ENCODE results near the gene TRAPPC13. TPM values are rescaled to one million over a fixed set of nuclear protein-coding genes. Genes with fewer than 3 reads are reported as not detected.

Gene TRAPPC13
- total and polyA plus RNA-seq, 2 of the 13 experiments (the other 11 are each of a cell fraction or from before 2014, with no cell fraction given), result 8.4 to 19.6 TPM

GRCh38 chr5:65624025-65624570 is 729 bp upstream of the TRAPPC13 start, which contains the start of gene TRIM23 (continued):
- TF ChIP-seq FOXP4 (CRISPR knock-in tag; IDR thresholded peaks at IDR 0.05), result 0 out of 2 replicates have a peak, but pooled peaks have one; percentile 8
- TF ChIP-seq ZNF598 (CRISPR knock-in tag; IDR thresholded peaks at IDR 0.05; ENCODE audit: borderline replicate concordance), result peak; percentile 58; the same call in 1 of the 2 replicates
- TF ChIP-seq FOSL1 (CRISPR knock-in tag; IDR thresholded peaks at IDR 0.05; ENCODE audit: borderline replicate concordance), result no peak
- TF ChIP-seq SMAD1 (CRISPR knock-in tag; IDR thresholded peaks at IDR 0.05; ENCODE audit: borderline replicate concordance, low read depth), result no peak
- peak; percentile 66; the same call in 1 of the 2 replicates for TF ChIP-seq NRL (CRISPR knock-in tag; IDR thresholded peaks at IDR 0.05; ENCODE audit: borderline replicate concordance)
- no peak; the same call in 1 of the 2 replicates for TF ChIP-seq FIP1L1 (IDR thresholded peaks at IDR 0.05; ENCODE audit: borderline replicate concordance, insufficient read depth, low read depth, low read length)
- TF ChIP-seq ZNF772 (CRISPR knock-in tag; IDR thresholded peaks at IDR 0.05), result 0 out of 2 replicates have a peak, but pooled peaks have one; percentile 26
- peak; percentile 3; the same call in 1 of the 2 replicates for TF ChIP-seq CEBPG (CRISPR knock-in tag; IDR thresholded peaks at IDR 0.05)
- no peak for TF ChIP-seq SETDB1 (CRISPR knock-in tag; IDR thresholded peaks at IDR 0.05; ENCODE audit: borderline replicate concordance)
- peak; percentile 45; the same call in 1 of the 2 replicates for TF ChIP-seq PAWR (CRISPR knock-in tag; IDR thresholded peaks at IDR 0.05; ENCODE audit: borderline replicate concordance)
- TF ChIP-seq ZNF12 (CRISPR knock-in tag; IDR thresholded peaks at IDR 0.05), result no peak
- TF ChIP-seq PITX1 (CRISPR knock-in tag; IDR thresholded peaks at IDR 0.05), result no peak; the same call in 1 of the 2 replicates
- no peak; the same call in 1 of the 2 replicates for TF ChIP-seq FOXC1 (CRISPR knock-in tag; IDR thresholded peaks at IDR 0.05; ENCODE audit: borderline replicate concordance)
- TF ChIP-seq HNF1A (IDR thresholded peaks at IDR 0.05; ENCODE audit: low read depth), result no peak
- 0 out of 2 replicates have a peak, but pooled peaks have one; percentile 30 for TF ChIP-seq HNF1A (CRISPR knock-in tag; IDR thresholded peaks at IDR 0.05; ENCODE audit: borderline replicate concordance)
- TF ChIP-seq ZBTB26 (CRISPR knock-in tag; IDR thresholded peaks at IDR 0.05; ENCODE audit: borderline replicate concordance), result no peak
- 0 out of 2 replicates have a peak, but pooled peaks have one; percentile 17 for TF ChIP-seq ZNF839 (CRISPR knock-in tag; IDR thresholded peaks at IDR 0.05; ENCODE audit: borderline replicate concordance)
- no peak for TF ChIP-seq BRD4 (CRISPR knock-in tag; IDR thresholded peaks at IDR 0.05)
- no peak for TF ChIP-seq ZNF792 (CRISPR knock-in tag; IDR thresholded peaks at IDR 0.05)
- TF ChIP-seq RELA (CRISPR knock-in tag; IDR thresholded peaks at IDR 0.05), result no peak
